COLO668 (cell line): ENCODE results near the gene GRPEL2.
"Not testable (repeated sequence)": the region's sequence is repeated elsewhere in the genome, so short reads cannot be mapped to it uniquely, and the experiment has no call there.

Source experiments
- DNase-seq: peaks from one replicate; lab custom pipeline; 2025; ENCODE audit not compliant: unreplicated experiment; lab: John Stamatoyannopoulos, UW

GRPEL2 gene

DNA sequence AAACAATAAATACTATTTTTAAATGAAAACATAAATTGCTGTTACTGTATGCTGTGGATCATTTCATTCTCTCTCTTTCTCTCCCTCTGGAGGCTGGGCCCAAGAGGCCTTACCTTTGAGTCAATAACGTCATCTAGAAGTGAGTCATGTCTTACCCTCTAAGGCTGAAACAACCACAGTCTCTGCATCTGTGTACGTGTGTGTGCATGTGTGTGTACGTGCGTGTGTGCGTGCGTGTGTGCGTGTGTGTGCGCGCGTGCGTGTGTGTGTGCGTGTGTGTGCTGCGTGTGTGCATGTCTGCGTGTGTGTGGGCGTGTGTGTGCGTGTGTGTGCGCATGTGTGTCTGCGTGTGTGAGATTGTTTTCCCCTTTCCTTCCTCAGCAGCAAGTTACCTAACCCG lies 47.4 kb downstream of the GRPEL2 start:
- no peak for DNase-seq

DNA sequence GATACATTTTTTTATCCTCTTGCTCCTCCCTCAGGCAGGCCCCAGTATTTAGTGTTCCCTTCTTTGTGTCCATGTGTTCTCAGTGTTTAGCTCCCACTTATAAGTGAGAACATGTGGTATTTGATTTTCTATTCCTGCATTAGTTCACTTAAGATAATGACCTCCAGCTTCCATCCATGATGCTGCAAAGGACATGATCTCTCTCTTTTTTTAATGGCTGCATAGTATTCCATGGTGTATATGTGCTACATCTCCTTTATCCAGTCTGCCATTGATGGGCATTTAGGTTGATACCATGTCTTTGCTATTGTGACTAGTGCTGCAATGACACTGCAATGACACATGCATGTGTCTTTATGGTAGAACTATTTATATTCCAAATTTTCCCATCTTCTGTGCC lies 49.7 kb downstream of the GRPEL2 start:
- DNase-seq: not testable (repeated sequence)

DNA sequence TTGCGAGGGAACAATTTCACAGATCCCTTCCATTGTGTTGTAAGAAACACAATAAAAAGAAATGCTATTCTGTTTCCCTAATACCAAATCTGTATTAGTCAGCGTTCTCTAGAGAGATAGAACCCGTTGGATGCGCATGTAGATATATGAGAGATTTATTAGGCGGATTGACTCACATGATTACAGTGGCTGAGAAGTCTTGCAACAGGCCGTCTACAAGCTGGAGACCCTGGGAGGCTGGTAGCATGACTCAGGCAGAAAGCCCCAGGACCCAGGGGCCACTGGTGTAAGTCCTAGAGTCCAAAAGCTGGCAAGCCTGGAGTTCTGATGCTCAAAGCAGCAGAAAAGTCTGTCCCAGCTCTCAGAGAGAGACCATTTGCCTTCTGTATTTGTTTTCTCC lies 52.2 kb downstream of the GRPEL2 start:
- DNase-seq: no peak

DNA sequence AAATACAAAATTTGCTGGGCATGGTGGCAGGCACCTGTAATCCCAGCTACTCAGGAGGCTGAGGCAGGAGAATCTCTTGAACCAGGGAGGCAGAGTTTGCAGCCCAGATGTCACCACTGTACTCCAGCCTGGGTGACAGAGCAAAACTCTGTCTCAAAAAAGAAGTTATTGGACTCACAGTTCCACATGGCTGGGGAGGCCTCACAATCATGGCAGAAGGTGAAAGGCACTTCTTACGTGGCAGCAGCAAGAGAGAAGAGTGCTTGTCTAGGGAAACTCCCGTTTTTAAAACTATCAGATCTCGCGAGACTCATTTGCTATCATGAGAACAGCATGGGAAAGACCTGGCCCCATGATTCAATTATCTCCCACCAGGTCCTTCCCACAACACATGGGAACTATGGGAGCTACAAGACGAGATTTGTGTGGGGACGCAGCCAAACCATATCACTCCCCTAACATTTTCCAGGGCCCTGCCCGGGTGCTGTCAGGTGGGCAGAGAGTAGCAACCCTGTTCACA lies 53.5 kb downstream of the GRPEL2 start:
- not testable (repeated sequence) for DNase-seq

DNA sequence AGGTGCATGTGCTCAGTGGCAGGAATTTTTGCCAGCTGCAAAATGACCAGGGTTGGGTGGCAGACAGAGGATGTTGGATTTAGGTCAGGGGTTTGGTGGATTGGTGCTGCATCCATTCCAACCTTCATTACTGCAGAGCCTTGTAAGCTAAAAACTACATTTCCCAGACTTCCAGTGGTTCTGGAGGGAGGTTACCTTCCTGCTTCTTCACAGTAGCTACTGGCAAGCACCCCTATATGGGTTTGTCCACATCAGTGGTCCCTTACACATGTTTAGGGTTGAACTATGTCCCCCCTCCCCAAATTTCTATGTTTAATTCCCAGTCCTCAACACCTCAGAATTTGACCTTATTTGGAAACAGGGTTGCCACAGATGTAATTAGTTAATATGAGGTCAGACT lies 54.5 kb downstream of the GRPEL2 start:
- DNase-seq: no peak

DNA sequence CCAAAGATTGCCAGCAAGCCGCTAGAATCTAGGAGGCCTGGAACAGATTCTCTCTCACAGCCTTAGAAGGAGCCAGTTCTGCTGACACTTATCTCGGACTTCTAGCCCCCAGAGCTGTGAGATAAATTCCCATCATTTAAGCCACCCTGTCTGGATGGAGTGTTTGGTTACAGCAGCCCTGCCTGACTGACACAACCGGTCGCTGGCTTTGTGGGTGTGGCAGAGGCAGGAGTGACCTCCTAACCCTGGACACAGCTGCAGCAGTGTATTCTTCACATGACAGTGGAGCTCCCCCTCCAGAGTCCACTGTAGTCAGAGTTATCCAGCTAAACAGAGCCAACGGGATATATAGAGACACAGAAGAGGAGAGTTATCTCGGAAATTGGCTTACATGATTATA lies 55.0 kb downstream of the GRPEL2 start:
- no peak for DNase-seq

DNA sequence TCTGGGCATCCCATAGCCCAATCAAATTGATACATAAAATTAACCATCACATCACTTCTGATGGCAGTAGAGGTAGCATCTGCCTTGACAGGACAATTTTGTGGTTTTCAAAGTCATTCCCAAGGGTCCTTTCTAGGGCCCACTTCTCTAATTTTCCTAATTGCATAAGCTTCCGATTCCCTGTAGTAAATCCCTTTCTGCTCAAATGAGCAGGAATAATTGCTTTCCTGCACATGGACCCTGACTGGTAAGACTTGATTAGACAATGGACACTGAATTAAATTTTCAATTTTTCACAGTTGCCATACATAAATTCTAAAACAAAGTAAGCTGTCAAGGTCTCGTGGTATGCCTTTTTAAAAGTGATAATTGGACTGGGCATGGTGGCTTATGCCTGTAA lies 55.8 kb downstream of the GRPEL2 start:
- no peak for DNase-seq

DNA sequence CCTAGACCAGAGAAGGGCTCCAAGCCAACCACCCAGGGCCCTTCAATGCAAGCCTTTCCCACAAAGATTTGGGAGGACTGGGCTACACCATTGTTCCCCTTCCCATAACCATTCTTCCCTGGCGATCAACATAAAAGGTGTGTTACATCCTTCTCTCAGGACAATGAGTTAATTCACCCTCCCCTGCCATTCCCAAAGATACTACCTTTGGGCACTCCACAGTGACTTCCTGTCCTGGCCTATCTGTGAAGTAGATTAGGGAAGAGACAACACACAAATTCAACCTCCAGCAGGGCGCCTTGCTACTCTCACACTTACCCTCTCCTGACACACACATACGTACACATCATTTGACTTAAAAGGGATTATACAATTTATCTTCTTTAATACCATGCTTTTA lies 57.0 kb downstream of the GRPEL2 start:
- no peak for DNase-seq
